IPS-18a (cell line): Measurements from ENCODE around the gene NCKAP5L.

ENCODE experiments used
- H3K27ac ChIP-seq: one replicate; pipeline ENCODE4 v1.5.1; 2013; ENCODE audit warnings: low read length
- H3K27me3 ChIP-seq: one replicate; pipeline ENCODE4 v1.6.1; 2013; ENCODE audit warnings: mild to moderate bottlenecking, low read length; ENCODE audit not compliant: control insufficient read depth, insufficient read depth
- H3K36me3 ChIP-seq: one replicate; pipeline ENCODE4 v1.6.1; 2013; ENCODE audit warnings: low read depth, low read length; ENCODE audit not compliant: control insufficient read depth
- H3K4me1 ChIP-seq: one replicate; pipeline ENCODE4 v1.6.1; 2013; ENCODE audit warnings: low read depth, low read length; ENCODE audit not compliant: control insufficient read depth
- H3K4me3 ChIP-seq: one replicate; pipeline ENCODE4 v1.5.1; 2013; ENCODE audit warnings: low read length
- H3K9ac ChIP-seq: one replicate; pipeline ENCODE4 v1.6.1; 2013; ENCODE audit warnings: mild to moderate bottlenecking, low read length, moderate library complexity
- H3K9me3 ChIP-seq: one replicate; pipeline ENCODE4 v1.6.1; 2013; ENCODE audit warnings: low read depth, low read length; ENCODE audit not compliant: control insufficient read depth

NCKAP5L gene

GRCh38 chr12:49827401-49828099 is 663 bp downstream of the NCKAP5L start:
- Histone ChIP-seq H3K4me1 (peaks cover 27% of the 10 kb centered on the region), H3K9ac (peak overlapping the region; percentile 48), H3K36me3 (no peaks in the 10 kb centered on the region), H3K27ac (no peak overlapping the region), H3K27me3 (no peaks in the 10 kb centered on the region), H3K9me3 (no peaks in the 10 kb centered on the region), H3K4me3 (peak overlapping the region; percentile 82)

- Histone ChIP-seq H3K4me3 (peak overlapping the region; percentile 82), H3K27me3 (no peaks in the 10 kb centered on the region), H3K9me3 (no peaks in the 10 kb centered on the region), H3K36me3 (no peaks in the 10 kb centered on the region), H3K4me1 (peaks cover 27% of the 10 kb centered on the region), H3K27ac (no peak overlapping the region), H3K9ac (peak overlapping the region; percentile 48)
Observed at GRCh38 chr12:49827051-49827400, 1.2 kb downstream of the NCKAP5L start.

- Histone ChIP-seq H3K9ac (no peak overlapping the region), H3K4me3 (no peak overlapping the region), H3K27me3 (no peaks in the 10 kb centered on the region), H3K27ac (no peak overlapping the region), H3K9me3 (no peaks in the 10 kb centered on the region), H3K4me1 (peaks cover 30% of the 10 kb centered on the region), H3K36me3 (no peaks in the 10 kb centered on the region)
Observed at GRCh38 chr12:49825971-49826421, 2.2 kb downstream of the NCKAP5L start.

- no peaks in the 10 kb centered on the region for H3K36me3 ChIP-seq
- peaks cover 30% of the 10 kb centered on the region for H3K4me1 ChIP-seq
- H3K9me3 ChIP-seq, result no peaks in the 10 kb centered on the region
- no peak overlapping the region for H3K4me3 ChIP-seq
- no peak overlapping the region for H3K9ac ChIP-seq
- no peaks in the 10 kb centered on the region for H3K27me3 ChIP-seq
- no peak overlapping the region for H3K27ac ChIP-seq
Observed at GRCh38 chr12:49825360-49825970, 2.7 kb downstream of the NCKAP5L start.

- Histone ChIP-seq H3K27ac (no peak overlapping the region), H3K9ac (no peak overlapping the region), H3K27me3 (no peaks in the 10 kb centered on the region), H3K4me3 (no peak overlapping the region), H3K4me1 (peaks cover 30% of the 10 kb centered on the region), H3K9me3 (no peaks in the 10 kb centered on the region), H3K36me3 (no peaks in the 10 kb centered on the region)
Observed at GRCh38 chr12:49824895-49825294, 3.3 kb downstream of the NCKAP5L start.

- no peak overlapping the region for H3K4me3 ChIP-seq
- H3K27ac ChIP-seq, result no peak overlapping the region
- H3K9ac ChIP-seq, result no peak overlapping the region
- H3K9me3 ChIP-seq, result no peaks in the 10 kb centered on the region
- peaks cover 30% of the 10 kb centered on the region for H3K4me1 ChIP-seq
- no peaks in the 10 kb centered on the region for H3K36me3 ChIP-seq
- no peaks in the 10 kb centered on the region for H3K27me3 ChIP-seq
Observed at GRCh38 chr12:49824416-49824815, 3.8 kb downstream of the NCKAP5L start.

- H3K9ac ChIP-seq, result no peak overlapping the region
- no peak overlapping the region for H3K27ac ChIP-seq
- no peaks in the 10 kb centered on the region for H3K27me3 ChIP-seq
- no peaks in the 10 kb centered on the region for H3K36me3 ChIP-seq
- H3K4me3 ChIP-seq, result no peak overlapping the region
- H3K9me3 ChIP-seq, result no peaks in the 10 kb centered on the region
- peaks cover 26% of the 10 kb centered on the region for H3K4me1 ChIP-seq
Observed at GRCh38 chr12:49823951-49824350, 4.3 kb downstream of the NCKAP5L start.

- H3K27ac ChIP-seq, result no peak overlapping the region
- no peak overlapping the region for H3K9ac ChIP-seq
- no peak overlapping the region for H3K4me3 ChIP-seq
- H3K27me3 ChIP-seq, result no peaks in the 10 kb centered on the region
- no peaks in the 10 kb centered on the region for H3K36me3 ChIP-seq
- H3K4me1 ChIP-seq, result peaks cover 26% of the 10 kb centered on the region
- H3K9me3 ChIP-seq, result no peaks in the 10 kb centered on the region
Observed at GRCh38 chr12:49823350-49823749, 4.9 kb downstream of the NCKAP5L start.

- Histone ChIP-seq H3K36me3 (no peaks in the 10 kb centered on the region), H3K4me3 (no peak overlapping the region), H3K9ac (no peak overlapping the region), H3K27me3 (no peaks in the 10 kb centered on the region), H3K4me1 (peaks cover 20% of the 10 kb centered on the region), H3K9me3 (no peaks in the 10 kb centered on the region), H3K27ac (no peak overlapping the region)
Observed at GRCh38 chr12:49821373-49822287, 6.6 kb downstream of the NCKAP5L start.

- H3K4me3 ChIP-seq, result no peak overlapping the region
- H3K27me3 ChIP-seq, result no peaks in the 10 kb centered on the region
- H3K27ac ChIP-seq, result no peak overlapping the region
- no peaks in the 10 kb centered on the region for H3K36me3 ChIP-seq
- peaks cover 4% of the 10 kb centered on the region for H3K4me1 ChIP-seq
- H3K9ac ChIP-seq, result no peak overlapping the region
- H3K9me3 ChIP-seq, result no peaks in the 10 kb centered on the region
Observed at GRCh38 chr12:49819786-49820185, 8.4 kb downstream of the NCKAP5L start.

- no peak overlapping the region for H3K9ac ChIP-seq
- peaks cover 3% of the 10 kb centered on the region for H3K4me1 ChIP-seq
- H3K4me3 ChIP-seq, result no peak overlapping the region
- H3K9me3 ChIP-seq, result no peaks in the 10 kb centered on the region
- no peaks in the 10 kb centered on the region for H3K27me3 ChIP-seq
- H3K27ac ChIP-seq, result no peak overlapping the region
- H3K36me3 ChIP-seq, result no peaks in the 10 kb centered on the region
Observed at GRCh38 chr12:49818241-49818895, 9.8 kb downstream of the NCKAP5L start.
